IPS-15b (cell line): ENCODE measurements around the gene HEY2.
A peak's percentile ranks its signal among the peaks of the same experiment; 100 is the strongest.

Experiments
- H3K27me3 ChIP-seq: one replicate; pipeline ENCODE4 v1.6.1; 2013; ENCODE audit warnings: low read length; ENCODE audit not compliant: control insufficient read depth, insufficient read depth
- H3K36me3 ChIP-seq: one replicate; pipeline ENCODE4 v1.6.1; 2013; ENCODE audit warnings: low read length; ENCODE audit not compliant: control insufficient read depth, insufficient read depth
- H3K4me1 ChIP-seq: one replicate; pipeline ENCODE4 v1.6.1; 2013; ENCODE audit warnings: mild to moderate bottlenecking, low read length; ENCODE audit not compliant: control insufficient read depth, insufficient read depth
- H3K4me3 ChIP-seq: one replicate; pipeline ENCODE4 v1.5.1; 2013; ENCODE audit warnings: low read depth, low read length
- H3K9ac ChIP-seq: one replicate; pipeline ENCODE4 v1.6.1; 2013; ENCODE audit warnings: low read depth, mild to moderate bottlenecking, low read length
- H3K9me3 ChIP-seq: one replicate; pipeline ENCODE4 v1.6.1; 2013; ENCODE audit warnings: mild to moderate bottlenecking, low read length; ENCODE audit not compliant: control insufficient read depth, insufficient read depth

Gene HEY2

DNA sequence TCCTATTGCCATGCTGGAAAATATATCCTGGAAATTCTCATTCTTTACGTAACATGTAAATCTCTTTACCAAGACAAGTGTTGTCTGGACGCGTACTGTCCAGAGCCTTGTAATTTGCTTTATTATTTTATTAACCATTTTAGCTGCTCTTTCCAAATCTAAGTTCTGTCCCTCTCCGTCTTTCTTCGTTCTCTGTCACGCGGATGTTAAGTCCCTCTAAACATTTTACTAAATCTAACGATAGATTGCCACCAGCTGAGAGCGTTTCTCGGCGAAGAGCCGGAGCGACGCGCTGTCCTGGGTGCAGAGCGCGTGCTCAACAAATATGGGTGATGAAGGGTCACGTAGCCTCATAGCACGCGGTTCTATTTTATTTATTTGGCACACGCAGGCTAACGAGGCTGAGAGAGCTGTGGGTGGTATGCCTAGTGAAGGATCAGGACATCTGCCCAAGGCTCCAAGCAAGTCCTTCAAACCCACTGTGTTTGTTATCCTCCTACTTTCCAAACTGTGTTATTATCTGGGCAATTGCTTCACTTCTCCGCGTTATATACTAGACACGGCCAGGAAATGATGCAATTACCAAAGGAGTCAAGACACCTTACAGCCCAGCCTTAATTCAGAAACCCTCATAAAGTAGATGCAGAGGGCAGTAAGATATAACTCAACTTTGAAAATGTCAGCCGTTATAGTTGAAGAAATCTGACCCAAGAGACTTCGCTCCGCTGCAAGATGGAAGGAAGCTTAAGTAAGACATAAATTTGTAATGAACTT is 31.3 kb downstream of the HEY2 start:
- no peaks in the 10 kb centered on the region for H3K27me3 ChIP-seq
- peak overlapping the region; percentile 80 for H3K9ac ChIP-seq
- H3K36me3 ChIP-seq: no peaks in the 10 kb centered on the region

GRCh38 chr6:125781314-125781868 is 32.0 kb downstream of the HEY2 start:
- no peaks in the 10 kb centered on the region for H3K4me1 ChIP-seq
- H3K27me3 ChIP-seq: no peaks in the 10 kb centered on the region
- no peaks in the 10 kb centered on the region for H3K9me3 ChIP-seq
- no peaks in the 10 kb centered on the region for H3K36me3 ChIP-seq
- peak overlapping the region; percentile 97 for H3K4me3 ChIP-seq
- peak overlapping the region; percentile 80 for H3K9ac ChIP-seq

More for the DNA sequence above, 31.3 kb downstream of the HEY2 start:
- H3K4me1 ChIP-seq: no peaks in the 10 kb centered on the region
- H3K4me3 ChIP-seq: peak overlapping the region; percentile 97
- no peaks in the 10 kb centered on the region for H3K9me3 ChIP-seq

GRCh38 chr6:125784365-125784764 is 34.9 kb downstream of the HEY2 start:
- Histone ChIP-seq H3K27me3 (no peaks in the 10 kb centered on the region), H3K4me1 (peaks cover 2% of the 10 kb centered on the region), H3K4me3 (no peak overlapping the region), H3K9ac (no peak overlapping the region), H3K36me3 (no peaks in the 10 kb centered on the region), H3K9me3 (no peaks in the 10 kb centered on the region)

- H3K4me3 ChIP-seq: no peak overlapping the region
- H3K9me3 ChIP-seq: no peaks in the 10 kb centered on the region
- no peak overlapping the region for H3K9ac ChIP-seq
- no peaks in the 10 kb centered on the region for H3K36me3 ChIP-seq
- H3K27me3 ChIP-seq: peaks cover 9% of the 10 kb centered on the region
- peaks cover 9% of the 10 kb centered on the region for H3K4me1 ChIP-seq
Observed at GRCh38 chr6:125787791-125788190, 38.4 kb downstream of the HEY2 start.

GRCh38 chr6:125789167-125789566 is 39.7 kb downstream of the HEY2 start:
- Histone ChIP-seq H3K27me3 (peaks cover 9% of the 10 kb centered on the region), H3K4me1 (peaks cover 12% of the 10 kb centered on the region), H3K9ac (no peak overlapping the region), H3K4me3 (peak overlapping the region; percentile 82), H3K9me3 (no peaks in the 10 kb centered on the region), H3K36me3 (no peaks in the 10 kb centered on the region)

DNA sequence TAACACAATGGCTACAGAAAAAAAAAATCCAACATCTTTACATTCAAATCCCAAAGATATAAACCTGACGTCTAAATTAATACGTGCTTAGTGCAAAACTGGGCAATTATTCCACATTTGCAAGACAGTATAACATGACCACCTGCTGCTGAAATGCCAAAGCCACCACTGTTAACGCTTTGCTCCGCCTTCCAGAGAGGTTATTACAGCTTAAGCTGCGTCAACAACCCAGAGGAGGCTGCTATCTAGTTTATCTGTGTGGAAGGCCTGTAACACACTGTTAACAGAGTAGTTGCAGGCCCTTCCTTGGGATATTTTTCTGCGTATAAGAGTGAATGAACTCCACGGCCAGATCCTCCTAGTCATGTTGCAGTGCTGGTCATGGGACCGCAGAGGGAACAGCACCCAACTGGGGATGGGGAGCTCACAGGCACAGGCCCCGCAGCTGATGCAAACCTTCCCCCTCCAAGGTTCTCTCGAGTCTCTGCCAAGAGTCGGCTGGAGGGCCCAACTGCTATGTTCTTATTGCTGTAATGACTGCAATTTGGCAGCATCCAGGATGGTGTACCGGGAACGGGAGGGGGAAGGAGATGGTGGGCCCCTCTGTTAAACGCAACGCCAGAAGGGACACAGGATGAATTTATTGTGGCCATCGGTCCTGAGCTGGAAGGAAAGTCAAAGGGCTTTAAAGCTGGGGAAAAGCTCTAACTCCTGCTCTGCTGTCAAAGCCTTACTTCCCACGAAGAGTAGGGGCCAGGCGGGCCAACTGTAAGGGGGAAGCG is 40.3 kb downstream of the HEY2 start:
- Histone ChIP-seq H3K27me3 (peaks cover 9% of the 10 kb centered on the region), H3K36me3 (no peaks in the 10 kb centered on the region), H3K4me3 (peak overlapping the region; percentile 82), H3K9me3 (no peaks in the 10 kb centered on the region), H3K4me1 (peaks cover 12% of the 10 kb centered on the region), H3K9ac (peak overlapping the region; percentile 42)

DNA sequence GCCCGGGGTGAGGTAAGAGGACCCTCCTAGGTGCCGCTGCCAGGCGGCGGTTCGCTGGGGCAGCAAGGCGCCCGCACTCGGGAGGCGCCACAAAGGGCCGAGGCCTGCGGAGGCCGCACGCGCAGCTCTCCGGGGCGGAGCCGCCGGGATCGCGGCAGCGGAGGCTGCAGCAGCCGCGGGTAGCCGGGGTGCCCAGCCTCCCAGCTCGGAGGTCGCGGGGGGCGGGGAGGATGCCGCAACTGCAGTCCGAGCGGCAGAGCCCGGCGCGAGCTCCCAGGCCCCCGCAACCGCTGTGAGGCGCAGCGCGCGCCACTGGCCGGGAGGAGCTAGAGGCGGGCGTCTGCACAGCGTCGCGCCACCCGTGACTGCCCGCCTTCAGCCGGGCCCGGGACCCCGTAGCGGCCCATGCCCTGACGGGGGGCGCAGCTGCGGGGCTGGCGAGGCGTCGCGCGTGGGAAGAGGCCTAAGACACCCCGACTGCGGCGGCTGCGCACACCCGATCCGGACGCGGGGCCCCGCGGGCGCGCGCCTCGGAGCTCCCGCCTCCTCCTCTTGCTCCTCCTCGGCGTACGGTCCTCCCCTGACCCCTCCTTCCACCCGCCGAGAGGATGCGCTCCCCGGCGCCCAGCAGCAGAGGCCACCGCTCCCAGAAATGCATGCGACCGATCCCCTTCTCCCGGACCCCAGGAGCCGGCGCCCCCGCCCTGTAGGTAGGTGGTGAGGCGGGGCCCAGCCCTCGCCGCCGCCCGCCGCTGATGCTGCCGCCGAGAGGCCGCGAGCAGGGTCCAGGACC is 41.1 kb downstream of the HEY2 start, which contains the start of gene NCOA7:
NCOA7 (plus strand) TSS at position 603 of the 793 bp plus-strand sequence. CDS start 24,395 bp downstream, outside the sequence.
- peak within 1 kb of the TSS; percentile 42 for H3K9ac ChIP-seq
- H3K4me3 ChIP-seq: peak within 1 kb of the TSS; percentile 82
- H3K4me1 ChIP-seq: peaks cover 12% of the 10 kb centered on the region
- H3K9me3 ChIP-seq: no peaks in the 10 kb centered on the region
- H3K27me3 ChIP-seq: peaks cover 9% of the 10 kb centered on the region
- no peaks in the 10 kb centered on the region for H3K36me3 ChIP-seq

- H3K9me3 ChIP-seq: no peaks in the 10 kb centered on the region
- H3K9ac ChIP-seq: no peak overlapping the region
- no peaks in the 10 kb centered on the region for H3K36me3 ChIP-seq
- H3K4me3 ChIP-seq: peak overlapping the region; percentile 82
- H3K4me1 ChIP-seq: peaks cover 12% of the 10 kb centered on the region
- H3K27me3 ChIP-seq: peaks cover 9% of the 10 kb centered on the region
Observed at GRCh38 chr6:125791151-125791819, 41.9 kb downstream of the HEY2 start.

DNA sequence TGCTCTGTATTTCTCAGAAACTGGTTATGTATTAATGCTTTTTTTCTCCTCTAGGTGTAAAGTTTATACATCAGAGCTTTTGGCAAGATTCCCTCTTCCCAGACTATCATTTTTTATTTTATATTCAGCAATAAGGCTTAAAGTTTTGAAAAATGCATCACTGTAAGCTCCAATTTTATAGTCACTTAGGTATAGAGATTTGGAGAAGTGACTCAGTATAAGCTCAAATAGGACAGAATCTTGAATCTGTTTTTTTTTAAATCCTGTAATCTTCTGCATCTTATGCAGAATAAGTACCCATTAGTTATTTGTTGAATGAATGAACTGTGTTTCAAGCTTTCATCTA is 42.4 kb downstream of the HEY2 start:
- Histone ChIP-seq H3K27me3 (peaks cover 9% of the 10 kb centered on the region), H3K9me3 (no peaks in the 10 kb centered on the region), H3K4me3 (peak overlapping the region; percentile 82), H3K36me3 (no peaks in the 10 kb centered on the region), H3K9ac (no peak overlapping the region), H3K4me1 (peaks cover 12% of the 10 kb centered on the region)

DNA sequence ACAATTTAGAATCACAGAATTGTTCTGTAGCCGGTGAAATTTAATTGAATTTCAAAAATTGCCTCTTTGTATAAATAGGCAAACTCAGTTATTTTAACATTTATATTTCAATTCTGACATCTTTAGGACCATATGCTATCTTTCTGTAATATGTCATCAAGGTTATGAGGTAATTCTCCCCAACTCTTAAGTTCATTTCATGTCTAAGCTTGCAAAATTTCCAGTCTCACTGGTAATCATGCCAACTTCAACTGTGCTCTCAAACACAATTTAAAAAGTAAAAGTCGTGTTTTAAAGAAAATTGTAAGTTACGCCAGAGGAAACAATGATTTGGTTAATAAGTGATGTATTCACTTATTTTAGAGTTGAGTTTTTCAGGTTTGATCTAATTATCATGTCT is 42.7 kb downstream of the HEY2 start:
- H3K9me3 ChIP-seq: no peaks in the 10 kb centered on the region
- H3K27me3 ChIP-seq: peaks cover 9% of the 10 kb centered on the region
- H3K4me1 ChIP-seq: peaks cover 12% of the 10 kb centered on the region
- H3K9ac ChIP-seq: no peak overlapping the region
- no peaks in the 10 kb centered on the region for H3K36me3 ChIP-seq
- no peak overlapping the region for H3K4me3 ChIP-seq

- peaks cover 9% of the 10 kb centered on the region for H3K27me3 ChIP-seq
- H3K4me3 ChIP-seq: no peak overlapping the region
- no peaks in the 10 kb centered on the region for H3K9me3 ChIP-seq
- peaks cover 12% of the 10 kb centered on the region for H3K4me1 ChIP-seq
- no peak overlapping the region for H3K9ac ChIP-seq
- H3K36me3 ChIP-seq: no peaks in the 10 kb centered on the region
Observed at GRCh38 chr6:125792680-125793079, 43.2 kb downstream of the HEY2 start.
